Measurements from ENCODE around the gene SLF2. TPM values are rescaled to one million over a fixed set of nuclear protein-coding genes. Genes with fewer than 3 reads are reported as not detected.

SLF2 gene
- total RNA-seq, 1 experiment from 2014 or later: 14.3 TPM

DNA sequence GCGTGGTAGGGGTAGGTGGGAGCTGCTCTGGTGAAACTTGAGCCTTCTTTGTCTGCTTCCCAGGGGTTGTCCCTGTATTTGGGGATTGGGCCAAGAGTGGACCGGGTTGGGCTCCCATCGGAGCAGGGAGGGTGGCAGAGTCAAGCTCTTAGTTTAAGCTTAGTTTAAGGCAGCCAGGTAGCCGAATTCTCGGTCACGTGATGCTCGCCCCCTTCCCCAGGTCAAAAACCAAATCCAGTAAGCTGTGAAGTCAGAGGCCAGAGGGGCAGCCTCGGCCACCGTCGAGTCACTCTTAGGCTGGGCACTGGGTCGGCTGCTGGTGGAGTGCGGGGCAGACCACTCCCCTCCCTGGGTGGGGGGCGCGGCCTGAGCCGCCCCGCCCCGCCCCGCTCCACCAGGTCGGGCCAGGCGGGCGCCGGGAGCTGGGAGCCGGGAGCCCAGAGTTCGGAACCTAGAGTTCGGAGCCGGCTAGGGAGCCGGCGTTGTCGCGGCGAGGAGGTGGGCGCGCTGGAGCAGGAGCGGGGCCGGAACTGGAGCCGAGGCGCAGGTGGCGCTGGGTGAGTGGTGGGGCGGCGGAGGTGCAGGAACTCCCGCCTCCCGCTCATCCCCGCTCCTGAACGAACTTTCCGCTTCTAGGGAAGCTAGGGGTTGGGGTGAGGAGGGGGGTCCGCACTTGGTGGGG is 84.1 kb downstream of the SLF2 start (continued):
- TF ChIP-seq, protein P1, sequence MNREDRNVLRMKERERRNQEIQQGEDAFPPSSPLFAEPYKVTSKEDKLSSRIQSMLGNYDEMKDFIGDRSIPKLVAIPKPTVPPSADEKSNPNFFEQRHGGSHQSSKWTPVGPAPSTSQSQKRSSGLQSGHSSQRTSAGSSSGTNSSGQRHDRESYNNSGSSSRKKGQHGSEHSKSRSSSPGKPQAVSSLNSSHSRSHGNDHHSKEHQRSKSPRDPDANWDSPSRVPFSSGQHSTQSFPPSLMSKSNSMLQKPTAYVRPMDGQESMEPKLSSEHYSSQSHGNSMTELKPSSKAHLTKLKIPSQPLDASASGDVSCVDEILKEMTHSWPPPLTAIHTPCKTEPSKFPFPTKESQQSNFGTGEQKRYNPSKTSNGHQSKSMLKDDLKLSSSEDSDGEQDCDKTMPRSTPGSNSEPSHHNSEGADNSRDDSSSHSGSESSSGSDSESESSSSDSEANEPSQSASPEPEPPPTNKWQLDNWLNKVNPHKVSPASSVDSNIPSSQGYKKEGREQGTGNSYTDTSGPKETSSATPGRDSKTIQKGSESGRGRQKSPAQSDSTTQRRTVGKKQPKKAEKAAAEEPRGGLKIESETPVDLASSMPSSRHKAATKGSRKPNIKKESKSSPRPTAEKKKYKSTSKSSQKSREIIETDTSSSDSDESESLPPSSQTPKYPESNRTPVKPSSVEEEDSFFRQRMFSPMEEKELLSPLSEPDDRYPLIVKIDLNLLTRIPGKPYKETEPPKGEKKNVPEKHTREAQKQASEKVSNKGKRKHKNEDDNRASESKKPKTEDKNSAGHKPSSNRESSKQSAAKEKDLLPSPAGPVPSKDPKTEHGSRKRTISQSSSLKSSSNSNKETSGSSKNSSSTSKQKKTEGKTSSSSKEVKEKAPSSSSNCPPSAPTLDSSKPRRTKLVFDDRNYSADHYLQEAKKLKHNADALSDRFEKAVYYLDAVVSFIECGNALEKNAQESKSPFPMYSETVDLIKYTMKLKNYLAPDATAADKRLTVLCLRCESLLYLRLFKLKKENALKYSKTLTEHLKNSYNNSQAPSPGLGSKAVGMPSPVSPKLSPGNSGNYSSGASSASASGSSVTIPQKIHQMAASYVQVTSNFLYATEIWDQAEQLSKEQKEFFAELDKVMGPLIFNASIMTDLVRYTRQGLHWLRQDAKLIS (CRISPR knock-in tag; IDR thresholded peaks at IDR 0.05; ENCODE audit: borderline replicate concordance): no peak
- TF ChIP-seq, protein P2, sequence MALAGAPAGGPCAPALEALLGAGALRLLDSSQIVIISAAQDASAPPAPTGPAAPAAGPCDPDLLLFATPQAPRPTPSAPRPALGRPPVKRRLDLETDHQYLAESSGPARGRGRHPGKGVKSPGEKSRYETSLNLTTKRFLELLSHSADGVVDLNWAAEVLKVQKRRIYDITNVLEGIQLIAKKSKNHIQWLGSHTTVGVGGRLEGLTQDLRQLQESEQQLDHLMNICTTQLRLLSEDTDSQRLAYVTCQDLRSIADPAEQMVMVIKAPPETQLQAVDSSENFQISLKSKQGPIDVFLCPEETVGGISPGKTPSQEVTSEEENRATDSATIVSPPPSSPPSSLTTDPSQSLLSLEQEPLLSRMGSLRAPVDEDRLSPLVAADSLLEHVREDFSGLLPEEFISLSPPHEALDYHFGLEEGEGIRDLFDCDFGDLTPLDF (CRISPR knock-in tag; IDR thresholded peaks at IDR 0.05): no peak
- no peak for TF ChIP-seq ZNF232 (CRISPR knock-in tag; IDR thresholded peaks at IDR 0.05)
- TF ChIP-seq, protein P3, sequence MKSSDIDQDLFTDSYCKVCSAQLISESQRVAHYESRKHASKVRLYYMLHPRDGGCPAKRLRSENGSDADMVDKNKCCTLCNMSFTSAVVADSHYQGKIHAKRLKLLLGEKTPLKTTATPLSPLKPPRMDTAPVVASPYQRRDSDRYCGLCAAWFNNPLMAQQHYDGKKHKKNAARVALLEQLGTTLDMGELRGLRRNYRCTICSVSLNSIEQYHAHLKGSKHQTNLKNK (CRISPR knock-in tag; IDR thresholded peaks at IDR 0.05): no peak
- no peak for TF ChIP-seq EMX1 (CRISPR knock-in tag; IDR thresholded peaks at IDR 0.05)
- TF ChIP-seq SP1 (CRISPR knock-in tag; conservative IDR thresholded peaks at IDR 0.05): peak; percentile 18; the same call in 1 of the 2 replicates
- TF ChIP-seq RORB (CRISPR knock-in tag; IDR thresholded peaks at IDR 0.05): no peak
- no peak for TF ChIP-seq IRF2 (CRISPR knock-in tag; IDR thresholded peaks at IDR 0.05; ENCODE audit: borderline replicate concordance, low read depth)
- no peak; the same call in 1 of the 2 replicates for TF ChIP-seq FOXP1 (CRISPR knock-in tag; IDR thresholded peaks at IDR 0.05; ENCODE audit: borderline replicate concordance)

DNA sequence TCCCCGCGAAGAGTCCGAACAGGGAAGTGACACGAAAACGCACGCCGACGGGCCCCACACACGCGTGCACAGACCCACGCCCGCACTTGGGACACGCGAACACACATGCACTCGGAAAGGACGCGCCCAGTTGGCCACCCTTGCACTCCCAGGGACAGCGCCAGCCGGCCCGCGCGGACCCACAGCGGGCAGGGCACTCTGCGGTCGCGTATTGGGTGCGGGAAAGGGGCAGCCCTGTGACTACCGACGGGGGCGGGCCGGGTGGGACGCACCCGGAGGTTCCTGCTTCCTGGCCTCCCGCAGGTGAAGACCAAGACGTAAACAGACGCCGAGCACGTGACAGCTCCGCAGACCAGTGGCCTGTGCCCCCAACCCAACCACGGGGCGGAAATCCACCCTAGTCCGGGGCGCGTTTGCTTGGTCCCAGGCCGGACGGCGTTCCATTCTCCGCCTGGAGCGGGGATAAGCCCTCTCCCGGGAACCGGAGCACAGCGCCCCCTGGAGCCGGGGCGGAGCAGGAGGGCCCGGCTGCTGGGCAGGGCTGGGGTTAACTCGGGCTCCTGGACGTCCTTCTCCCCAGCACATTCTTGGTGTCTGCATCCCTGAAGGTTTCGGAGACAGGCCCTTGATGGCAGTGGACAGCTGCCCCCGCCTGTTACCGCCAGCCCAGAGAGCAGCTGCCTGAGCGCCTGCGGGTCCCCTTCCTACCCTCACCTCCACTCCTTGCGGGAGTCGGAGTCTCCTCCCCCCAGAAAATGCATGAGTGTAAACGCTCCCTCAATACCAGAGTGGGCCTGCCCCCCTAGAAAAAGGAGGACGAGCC is 84.8 kb downstream of the SLF2 start:
- ChIA-PET CTCF (interaction anchor here (0.5 to 13.4 kb wide), 36 partner anchors 11 to 462 kb away, joined by 3 to 277 read pairs (median 4); partner anchors contain the start of genes HIF1AN, KAZALD1, MRPL43 and PDZD7), POLR2A (interaction anchor here (0.5 to 3.4 kb wide), 7 partner anchors 9 to 1435 kb away, joined by 3 to 14 read pairs (median 4); partner anchors contain the start of genes CUEDC2, MRPL43 and TWNK)
- Mint-ChIP-seq H3K4me3 (peak overlapping the region; percentile 83), H3K9me3 (no peaks in the 10 kb centered on the region), H3K27me3 (ENCODE audit: low read depth) (no peaks in the 10 kb centered on the region), H3K36me3 (peaks cover 14% of the 10 kb centered on the region), H3K4me1 (peaks cover 32% of the 10 kb centered on the region), H3K27ac (peak overlapping the region; percentile 95)
- peak; percentile 50 for ATAC-seq
- peak; percentile 94 for DNase-seq (ENCODE audit: low spot score)
- TF ChIP-seq USF2 (CRISPR knock-in tag; IDR thresholded peaks at IDR 0.05) (peak; percentile 92), FOXP4 (CRISPR knock-in tag; IDR thresholded peaks at IDR 0.05) (0 out of 2 replicates have a peak, but pooled peaks have one; percentile 51), EMX1 (CRISPR knock-in tag; IDR thresholded peaks at IDR 0.05) (0 out of 2 replicates have a peak, but pooled peaks have one; percentile 21), E2F5 (CRISPR knock-in tag; IDR thresholded peaks at IDR 0.05) (peak; percentile 69; the same call in 1 of the 2 replicates), ZNF317 (CRISPR knock-in tag; IDR thresholded peaks at IDR 0.05; ENCODE audit: borderline replicate concordance, low read depth) (0 out of 2 replicates have a peak, but pooled peaks have one; percentile 11), CTCF (IDR thresholded peaks at IDR 0.05) (peak; percentile 93), USF1 (CRISPR knock-in tag; IDR thresholded peaks at IDR 0.05) (peak; percentile 90), ZNF121 (CRISPR knock-in tag; IDR thresholded peaks at IDR 0.05) (peak; percentile 91), ZNF232 (CRISPR knock-in tag; IDR thresholded peaks at IDR 0.05) (0 out of 2 replicates have a peak, but pooled peaks have one; percentile 47), ZNF138 (CRISPR knock-in tag; conservative IDR thresholded peaks at IDR 0.05) (0 out of 2 replicates have a peak, but pooled peaks have one; percentile 8), SP1 (CRISPR knock-in tag; conservative IDR thresholded peaks at IDR 0.05) (peak; percentile 16; the same call in 1 of the 2 replicates), MAX (CRISPR knock-in tag; IDR thresholded peaks at IDR 0.05) (peak; percentile 44; the same call in 1 of the 2 replicates)

All from WTC11 (cell line).